HG03575 (cell line): ENCODE data around the gene PTGFRN.

ENCODE experiments used
- ATAC-seq: cut with Tn5 transposase; IDR thresholded peaks from one replicate; pipeline ENCODE4 v1.9.1; 2021; ENCODE audit not compliant: unreplicated experiment, insufficient number of reproducible peaks, low FRiP score; ENCODE audit errors: extremely low read depth

PTGFRN gene

GRCh38 chr1:117038236-117038635, 128.5 kb downstream of the PTGFRN start:
- ATAC-seq = no peak
